ENCODE measurements around the gene ALDH8A1. TPM values are rescaled to one million over a fixed set of nuclear protein-coding genes. Genes with fewer than 3 reads are reported as not detected.
A peak's percentile ranks its signal among the peaks of the same experiment; 100 is the strongest.

ALDH8A1 gene
- polyA plus RNA-seq, 3 donors, result 0.77 TPM; not detected in 2

DNA sequence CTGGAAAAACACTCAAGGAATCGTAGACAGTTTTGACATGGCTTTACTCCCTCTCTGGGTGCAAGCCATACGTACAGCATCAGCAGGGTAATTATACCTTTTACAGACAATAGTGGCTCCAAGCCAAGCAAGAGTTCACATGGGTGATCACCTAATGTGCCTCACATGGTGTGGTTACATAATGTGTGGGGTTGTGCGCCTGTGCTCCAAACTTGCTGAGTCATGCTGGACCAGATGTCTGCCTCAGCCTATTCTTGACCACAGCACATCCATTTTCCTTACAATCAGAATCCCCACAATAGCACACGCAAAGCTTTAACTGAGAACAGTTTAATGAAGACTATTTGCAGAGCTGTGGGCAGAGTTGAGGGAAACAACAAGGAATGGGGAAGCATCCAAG, 74.5 kb downstream of the ALDH8A1 start:
- Histone ChIP-seq H3K4me3 (replicated peaks in 1 of 3; ENCODE audit: low read depth in 2 of 3, low read length in 3 of 3) (no peak overlapping the region), H3K27me3 (ENCODE audit: control insufficient read depth in 2 of 2, insufficient read depth in 2 of 2, low read length in 2 of 2) (no peaks in the 10 kb centered on the region), H2AFZ (ENCODE audit: insufficient read depth, low read depth, low read length, poor library complexity, severe bottlenecking) (no peak overlapping the region), H3K9me3 (replicated peaks in 1 of 2; ENCODE audit: control insufficient read depth in 1 of 2, insufficient read depth in 1 of 2, low read length in 2 of 2) (peaks cover 0 to 2% of the 10 kb centered on the region in 2 donors), H3K27ac (ENCODE audit: low read depth in 1 of 2, low read length in 2 of 2) (no peak overlapping the region), H3K36me3 (replicated peaks in 1 of 2; ENCODE audit: control insufficient read depth in 1 of 2, insufficient read depth in 2 of 2, low read length in 2 of 2) (no peaks in the 10 kb centered on the region), H4K20me1 (ENCODE audit: insufficient read depth, low read length) (no peaks in the 10 kb centered on the region), H3K79me2 (ENCODE audit: insufficient read depth, low read length) (no peaks in the 10 kb centered on the region), H3K9ac (ENCODE audit: insufficient read depth, low read length, poor library complexity, severe bottlenecking) (no peak overlapping the region), H3K4me1 (ENCODE audit: control insufficient read depth in 1 of 2, insufficient read depth in 2 of 2, low read length in 2 of 2) (no peaks in the 10 kb centered on the region), H3K4me2 (replicated peaks; ENCODE audit: extremely low read depth, low read length, poor library complexity, severe bottlenecking) (no peak overlapping the region)
- TF ChIP-seq, protein P1, sequence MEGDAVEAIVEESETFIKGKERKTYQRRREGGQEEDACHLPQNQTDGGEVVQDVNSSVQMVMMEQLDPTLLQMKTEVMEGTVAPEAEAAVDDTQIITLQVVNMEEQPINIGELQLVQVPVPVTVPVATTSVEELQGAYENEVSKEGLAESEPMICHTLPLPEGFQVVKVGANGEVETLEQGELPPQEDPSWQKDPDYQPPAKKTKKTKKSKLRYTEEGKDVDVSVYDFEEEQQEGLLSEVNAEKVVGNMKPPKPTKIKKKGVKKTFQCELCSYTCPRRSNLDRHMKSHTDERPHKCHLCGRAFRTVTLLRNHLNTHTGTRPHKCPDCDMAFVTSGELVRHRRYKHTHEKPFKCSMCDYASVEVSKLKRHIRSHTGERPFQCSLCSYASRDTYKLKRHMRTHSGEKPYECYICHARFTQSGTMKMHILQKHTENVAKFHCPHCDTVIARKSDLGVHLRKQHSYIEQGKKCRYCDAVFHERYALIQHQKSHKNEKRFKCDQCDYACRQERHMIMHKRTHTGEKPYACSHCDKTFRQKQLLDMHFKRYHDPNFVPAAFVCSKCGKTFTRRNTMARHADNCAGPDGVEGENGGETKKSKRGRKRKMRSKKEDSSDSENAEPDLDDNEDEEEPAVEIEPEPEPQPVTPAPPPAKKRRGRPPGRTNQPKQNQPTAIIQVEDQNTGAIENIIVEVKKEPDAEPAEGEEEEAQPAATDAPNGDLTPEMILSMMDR (IDR thresholded peaks at IDR 0.05), result no peak
- Mint-ChIP-seq H3K27ac (no peak overlapping the region), H3K4me3 (peak overlapping the region in 1 of 2 donors; percentile 35), H3K36me3 (no peaks in the 10 kb centered on the region), H3K4me1 (peaks cover 8% of the 10 kb centered on the region), H3K27me3 (ENCODE audit: low read depth in 3 of 3) (peaks cover 0 to 2% (median 0%) of the 10 kb centered on the region in 3 donors), H3K9me3 (peaks cover 0 to 8% (median 5%) of the 10 kb centered on the region in 7 donors)
- 83% methylated on average over 1 of the region's 4 CpGs for WGBS (ENCODE audit: insufficient coverage)
- DNase-seq, result no peak
- intact Hi-C loops (cut with micrococcal nuclease), result no loop called here

DNA sequence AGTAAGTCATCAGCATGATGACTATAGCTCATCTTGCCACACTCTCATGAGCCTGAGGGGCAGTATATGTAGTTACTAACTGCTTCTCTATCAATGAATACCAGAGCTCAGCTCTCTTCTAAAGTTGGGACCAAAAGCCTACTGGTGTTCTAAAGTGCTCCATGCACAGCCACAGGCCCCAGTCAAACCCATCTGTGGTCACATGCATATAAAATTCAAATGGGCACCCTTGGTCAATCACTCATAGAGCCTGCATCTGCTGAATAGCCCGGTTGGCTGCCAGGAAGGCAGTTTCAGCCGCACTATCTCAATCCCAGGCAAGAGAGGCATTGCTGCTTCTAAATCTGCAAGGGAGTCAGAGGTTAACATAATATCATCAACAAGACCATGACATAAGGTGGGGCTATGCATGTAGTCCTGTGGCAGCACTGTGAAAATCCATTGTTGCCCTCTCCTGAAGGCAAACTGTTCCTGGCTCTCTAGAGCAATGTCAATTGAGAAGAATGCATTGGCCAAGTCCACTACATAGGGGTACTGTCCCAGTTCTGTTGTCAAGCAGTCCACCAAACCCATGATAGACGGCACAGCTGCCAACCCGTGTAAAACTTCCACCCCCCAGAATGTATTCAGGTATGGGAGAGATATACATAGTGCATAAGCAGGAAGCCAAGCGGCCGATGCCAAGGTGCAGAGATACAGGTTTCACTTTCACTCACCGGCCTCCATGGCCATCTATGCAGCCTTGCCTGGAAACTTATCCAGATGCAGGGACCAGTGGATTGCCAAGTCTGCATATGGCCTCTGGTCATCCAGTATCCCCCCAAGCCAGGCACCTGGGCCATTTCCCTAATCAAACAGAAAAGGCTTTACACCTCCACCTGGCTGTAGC, 76.2 kb downstream of the ALDH8A1 start:
- H3K36me3 Mint-ChIP-seq, result no peaks in the 10 kb centered on the region
- H3K27ac Mint-ChIP-seq, result no peak overlapping the region

More for the DNA sequence above, 76.2 kb downstream of the ALDH8A1 start:
- Histone ChIP-seq H3K9ac (ENCODE audit: insufficient read depth, low read length, poor library complexity, severe bottlenecking) (no peak overlapping the region), H3K27me3 (ENCODE audit: control insufficient read depth in 2 of 2, insufficient read depth in 2 of 2, low read length in 2 of 2) (no peaks in the 10 kb centered on the region), H3K79me2 (ENCODE audit: insufficient read depth, low read length) (no peaks in the 10 kb centered on the region), H3K4me3 (replicated peaks in 1 of 3; ENCODE audit: low read depth in 2 of 3, low read length in 3 of 3) (no peak overlapping the region), H3K36me3 (replicated peaks in 1 of 2; ENCODE audit: control insufficient read depth in 1 of 2, insufficient read depth in 2 of 2, low read length in 2 of 2) (no peaks in the 10 kb centered on the region), H3K27ac (ENCODE audit: low read depth in 1 of 2, low read length in 2 of 2) (no peak overlapping the region), H3K4me1 (ENCODE audit: control insufficient read depth in 1 of 2, insufficient read depth in 2 of 2, low read length in 2 of 2) (no peaks in the 10 kb centered on the region), H3K9me3 (replicated peaks in 1 of 2; ENCODE audit: control insufficient read depth in 1 of 2, insufficient read depth in 1 of 2, low read length in 2 of 2) (peaks cover 0 to 2% of the 10 kb centered on the region in 2 donors), H2AFZ (ENCODE audit: insufficient read depth, low read depth, low read length, poor library complexity, severe bottlenecking) (no peak overlapping the region), H4K20me1 (ENCODE audit: insufficient read depth, low read length) (no peaks in the 10 kb centered on the region), H3K4me2 (replicated peaks; ENCODE audit: extremely low read depth, low read length, poor library complexity, severe bottlenecking) (no peak overlapping the region)
- TF ChIP-seq, protein P1 (IDR thresholded peaks at IDR 0.05), result no peak
- H3K9me3 Mint-ChIP-seq, result peaks cover 0 to 9% (median 5%) of the 10 kb centered on the region in 7 donors
- intact Hi-C loops (cut with micrococcal nuclease), result no loop called here
- WGBS (ENCODE audit: insufficient coverage), result 91% methylated on average over 5 of the region's 7 CpGs
- peaks cover 0 to 2% (median 0%) of the 10 kb centered on the region in 3 donors for H3K27me3 Mint-ChIP-seq (ENCODE audit: low read depth in 3 of 3)
- H3K4me1 Mint-ChIP-seq, result peaks cover 5% of the 10 kb centered on the region
- DNase-seq, result no peak
- no peak overlapping the region for H3K4me3 Mint-ChIP-seq

Measured in CD14-positive monocyte (primary cell).